Glutamatergic neuron (in vitro differentiated cells): ENCODE measurements around the gene SLC4A9. TPM values are rescaled to one million over a fixed set of nuclear protein-coding genes. Genes with fewer than 3 reads are reported as not detected.

Experiments
- DNase-seq: peaks from one replicate; pipeline ENCODE4 v3.0.0; 2022
- H3K27ac Mint-ChIP-seq: one replicate; pipeline ENCODE4 v1.8.0; 2020; ENCODE audit warnings: mild to moderate bottlenecking, mixed read lengths, inconsistent platforms; ENCODE audit not compliant: unreplicated experiment
- H3K27me3 Mint-ChIP-seq: one replicate; pipeline ENCODE4 v1.8.0; 2020; ENCODE audit warnings: mild to moderate bottlenecking, moderate library complexity, mixed read lengths, inconsistent platforms; ENCODE audit not compliant: unreplicated experiment
- H3K36me3 Mint-ChIP-seq: one replicate; pipeline ENCODE4 v1.8.0; 2020; ENCODE audit warnings: mild to moderate bottlenecking, mixed read lengths, inconsistent platforms; ENCODE audit not compliant: unreplicated experiment
- H3K4me1 Mint-ChIP-seq: one replicate; pipeline ENCODE4 v1.8.0; 2020; ENCODE audit warnings: mild to moderate bottlenecking, low read depth, mixed read lengths, inconsistent platforms; ENCODE audit not compliant: unreplicated experiment
- H3K4me3 Mint-ChIP-seq: one replicate; pipeline ENCODE4 v1.8.0; 2020; ENCODE audit warnings: mild to moderate bottlenecking, mixed read lengths, inconsistent platforms; ENCODE audit not compliant: unreplicated experiment
- H3K9me3 Mint-ChIP-seq: one replicate; pipeline ENCODE4 v1.8.0; 2020; ENCODE audit warnings: mild to moderate bottlenecking, moderate library complexity, mixed read lengths, inconsistent platforms; ENCODE audit not compliant: unreplicated experiment
- total RNA-seq: library from RNA; stranded (reverse); fragmentation: NEBNext Ultra II Directional; extraction: Animal tissue kit (Norgen Biotek cat#: 25700); gene quantifications from one replicate; pipeline ENCODE4 v1.2.1, GENCODE V29; 2021; ENCODE audit not compliant: unreplicated experiment
- TF ChIP-seq, protein P1 (sequence below): fragments of 200-600 bp; sonication (generic); IDR thresholded peaks from one replicate; pipeline ENCODE4 v1.5.0; 2021; ENCODE audit not compliant: partially characterized antibody, unreplicated experiment

Gene SLC4A9
- total RNA-seq, 1 donor from 2014 or later, result not detected

DNA sequence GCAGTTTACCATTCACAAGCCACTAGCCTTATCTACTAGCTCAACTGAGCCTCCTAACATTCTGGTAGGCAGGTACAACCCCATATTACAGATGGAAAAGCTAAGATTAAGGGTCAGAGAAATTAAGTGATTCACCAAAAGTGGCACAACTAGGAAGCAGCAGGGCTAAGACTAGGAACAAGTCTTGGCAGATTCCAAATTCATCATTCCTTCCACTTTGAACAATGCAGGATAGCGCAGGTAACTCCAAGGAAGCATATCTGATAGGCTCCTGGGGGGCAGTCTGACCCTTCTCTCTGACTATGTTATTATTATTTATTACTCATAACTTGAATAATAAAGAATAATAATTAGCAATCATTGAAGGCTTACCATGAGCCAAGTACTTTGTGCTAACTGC is 22.1 kb upstream of the SLC4A9 start:
- no peak for DNase-seq
- peaks cover 2% of the 10 kb centered on the region for H3K27me3 Mint-ChIP-seq
- H3K27ac Mint-ChIP-seq, result no peak overlapping the region
- TF ChIP-seq, protein P1, sequence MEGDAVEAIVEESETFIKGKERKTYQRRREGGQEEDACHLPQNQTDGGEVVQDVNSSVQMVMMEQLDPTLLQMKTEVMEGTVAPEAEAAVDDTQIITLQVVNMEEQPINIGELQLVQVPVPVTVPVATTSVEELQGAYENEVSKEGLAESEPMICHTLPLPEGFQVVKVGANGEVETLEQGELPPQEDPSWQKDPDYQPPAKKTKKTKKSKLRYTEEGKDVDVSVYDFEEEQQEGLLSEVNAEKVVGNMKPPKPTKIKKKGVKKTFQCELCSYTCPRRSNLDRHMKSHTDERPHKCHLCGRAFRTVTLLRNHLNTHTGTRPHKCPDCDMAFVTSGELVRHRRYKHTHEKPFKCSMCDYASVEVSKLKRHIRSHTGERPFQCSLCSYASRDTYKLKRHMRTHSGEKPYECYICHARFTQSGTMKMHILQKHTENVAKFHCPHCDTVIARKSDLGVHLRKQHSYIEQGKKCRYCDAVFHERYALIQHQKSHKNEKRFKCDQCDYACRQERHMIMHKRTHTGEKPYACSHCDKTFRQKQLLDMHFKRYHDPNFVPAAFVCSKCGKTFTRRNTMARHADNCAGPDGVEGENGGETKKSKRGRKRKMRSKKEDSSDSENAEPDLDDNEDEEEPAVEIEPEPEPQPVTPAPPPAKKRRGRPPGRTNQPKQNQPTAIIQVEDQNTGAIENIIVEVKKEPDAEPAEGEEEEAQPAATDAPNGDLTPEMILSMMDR, result no peak
- H3K36me3 Mint-ChIP-seq, result no peaks in the 10 kb centered on the region
- no peaks in the 10 kb centered on the region for H3K9me3 Mint-ChIP-seq
- peaks cover 8% of the 10 kb centered on the region for H3K4me1 Mint-ChIP-seq
- no peak overlapping the region for H3K4me3 Mint-ChIP-seq

DNA sequence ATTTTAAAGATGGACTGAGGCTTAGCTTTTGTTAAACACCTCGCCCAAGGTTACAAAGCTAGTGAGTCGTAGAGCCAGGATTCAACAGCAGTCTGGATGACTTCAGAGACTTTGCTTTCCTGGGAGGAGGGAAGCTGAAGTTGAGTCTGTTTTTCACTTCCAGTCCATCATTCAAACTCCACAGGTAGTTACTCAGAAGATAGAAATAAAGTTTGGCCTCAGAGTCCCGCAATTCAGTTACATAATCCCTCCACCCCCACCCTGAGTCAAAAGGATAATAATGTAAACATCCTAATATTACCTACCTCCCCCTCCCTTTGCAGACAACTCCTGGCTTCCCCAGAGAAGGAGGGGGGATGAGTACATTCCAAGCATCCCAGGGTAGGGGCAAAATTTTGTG is 21.7 kb upstream of the SLC4A9 start:
- no peak for DNase-seq
- Mint-ChIP-seq H3K4me1 (peaks cover 8% of the 10 kb centered on the region), H3K27ac (no peak overlapping the region), H3K4me3 (no peak overlapping the region), H3K9me3 (no peaks in the 10 kb centered on the region), H3K27me3 (peaks cover 2% of the 10 kb centered on the region), H3K36me3 (no peaks in the 10 kb centered on the region)
- TF ChIP-seq, protein P1, result no peak

DNA sequence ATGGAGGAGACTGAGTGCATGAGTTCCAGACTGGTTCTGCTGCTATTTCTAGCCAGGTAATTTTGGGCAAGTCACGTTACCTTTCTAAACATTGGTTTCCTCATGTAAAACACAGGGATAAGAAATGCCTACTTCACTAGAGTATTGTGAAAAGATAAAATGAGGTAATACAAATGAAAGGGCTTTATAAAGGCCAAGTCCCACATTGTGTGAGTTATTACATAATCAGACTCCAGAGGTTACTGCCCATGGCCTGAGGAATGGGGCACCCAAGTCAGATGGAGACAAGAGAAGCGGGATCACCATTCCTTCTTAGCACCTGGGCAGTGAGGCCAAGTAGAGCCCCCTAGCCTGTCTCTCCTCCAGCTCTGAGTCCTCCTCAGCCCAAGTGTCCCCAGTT is 21.1 kb upstream of the SLC4A9 start:
- H3K36me3 Mint-ChIP-seq, result no peaks in the 10 kb centered on the region
- DNase-seq, result no peak
- H3K4me1 Mint-ChIP-seq, result peaks cover 8% of the 10 kb centered on the region
- H3K9me3 Mint-ChIP-seq, result no peaks in the 10 kb centered on the region
- no peak overlapping the region for H3K4me3 Mint-ChIP-seq
- TF ChIP-seq, protein P1, result no peak
- H3K27me3 Mint-ChIP-seq, result peaks cover 2% of the 10 kb centered on the region
- no peak overlapping the region for H3K27ac Mint-ChIP-seq

DNA sequence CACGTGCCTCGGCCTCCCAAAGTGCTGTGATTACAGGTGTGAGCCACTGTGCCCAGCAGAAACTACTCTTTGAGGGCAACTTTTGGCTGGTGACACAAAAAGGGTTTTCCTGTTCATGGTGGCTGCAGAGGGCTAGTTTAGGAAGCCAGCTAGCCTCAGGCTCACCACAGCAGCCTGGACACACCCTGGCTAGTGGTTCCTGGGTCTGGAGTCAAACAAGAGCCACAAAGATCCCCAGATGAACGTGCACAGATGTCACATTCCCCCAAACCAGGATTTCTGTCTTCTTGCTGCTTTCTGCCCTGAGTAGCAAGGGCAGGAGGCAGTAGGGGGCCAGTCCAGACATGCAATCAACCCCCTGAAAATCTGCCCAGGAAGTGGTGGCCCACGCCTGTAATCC is 20.4 kb upstream of the SLC4A9 start:
- Mint-ChIP-seq H3K9me3 (no peaks in the 10 kb centered on the region), H3K27me3 (peaks cover 4% of the 10 kb centered on the region), H3K27ac (no peak overlapping the region)

DNA sequence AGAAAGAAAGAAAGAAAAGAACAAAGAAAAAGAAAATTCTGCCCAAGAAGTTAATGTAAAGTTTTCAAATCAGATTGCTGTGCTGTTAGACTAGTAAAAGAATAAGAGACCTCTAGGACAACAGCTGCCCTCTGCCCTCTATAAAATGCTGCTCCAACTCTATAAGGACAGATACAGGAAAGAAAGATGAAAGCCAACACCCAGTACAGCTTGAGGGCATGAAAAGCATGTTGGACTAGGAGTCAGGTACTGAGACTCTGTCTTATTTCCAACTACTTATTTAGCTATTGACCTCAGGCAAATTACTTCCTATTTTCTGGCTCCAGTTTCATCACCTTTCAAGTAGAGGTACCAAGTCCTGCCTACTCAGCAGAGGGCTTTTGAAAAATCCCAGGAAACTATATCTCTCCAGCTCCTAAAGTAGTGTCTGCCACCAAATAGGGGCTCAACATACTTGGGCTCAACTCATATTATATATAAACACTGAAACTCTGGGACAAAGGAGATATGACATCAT is 19.3 kb upstream of the SLC4A9 start:
- peaks cover 8% of the 10 kb centered on the region for H3K4me1 Mint-ChIP-seq

More for the DNA sequence above, 20.4 kb upstream of the SLC4A9 start:
- Mint-ChIP-seq H3K4me3 (no peak overlapping the region), H3K4me1 (peaks cover 8% of the 10 kb centered on the region), H3K36me3 (no peaks in the 10 kb centered on the region)
- DNase-seq, result no peak
- TF ChIP-seq, protein P1, result no peak

More for the DNA sequence above, 19.3 kb upstream of the SLC4A9 start:
- DNase-seq, result no peak
- peaks cover 7% of the 10 kb centered on the region for H3K27me3 Mint-ChIP-seq
- no peaks in the 10 kb centered on the region for H3K36me3 Mint-ChIP-seq
- TF ChIP-seq, protein P1, result no peak
- peaks cover 2% of the 10 kb centered on the region for H3K9me3 Mint-ChIP-seq
- H3K27ac Mint-ChIP-seq, result no peak overlapping the region
- H3K4me3 Mint-ChIP-seq, result no peak overlapping the region
